Stimulated activated CD4-positive, alpha-beta T cell treated with anti-CD3 and anti-CD28 coated beads, Interleukin-1b, Interleukin-23, amount 100 ng/mL, for 48 hours (primary cell): ENCODE data around the gene OR2F1.
"Not testable (repeated sequence)": the region's sequence is repeated elsewhere in the genome, so short reads cannot be mapped to it uniquely, and the experiment has no call there.

ENCODE experiments used
- DNase-seq: peaks from one replicate; pipeline ENCODE4 v3.0.0-alpha.2; 2020

Gene OR2F1

GRCh38 chr7:144010821-144011220 lies 56.2 kb downstream of the OR2F1 start:
- DNase-seq: not testable (repeated sequence)

- no peak for DNase-seq
Observed at GRCh38 chr7:144011458-144012230, 57.0 kb downstream of the OR2F1 start.
